Measurements from ENCODE around the gene GADD45B.
"Not testable (repeated sequence)": the region's sequence is repeated elsewhere in the genome, so short reads cannot be mapped to it uniquely, and the experiment has no call there.

GADD45B gene

DNA sequence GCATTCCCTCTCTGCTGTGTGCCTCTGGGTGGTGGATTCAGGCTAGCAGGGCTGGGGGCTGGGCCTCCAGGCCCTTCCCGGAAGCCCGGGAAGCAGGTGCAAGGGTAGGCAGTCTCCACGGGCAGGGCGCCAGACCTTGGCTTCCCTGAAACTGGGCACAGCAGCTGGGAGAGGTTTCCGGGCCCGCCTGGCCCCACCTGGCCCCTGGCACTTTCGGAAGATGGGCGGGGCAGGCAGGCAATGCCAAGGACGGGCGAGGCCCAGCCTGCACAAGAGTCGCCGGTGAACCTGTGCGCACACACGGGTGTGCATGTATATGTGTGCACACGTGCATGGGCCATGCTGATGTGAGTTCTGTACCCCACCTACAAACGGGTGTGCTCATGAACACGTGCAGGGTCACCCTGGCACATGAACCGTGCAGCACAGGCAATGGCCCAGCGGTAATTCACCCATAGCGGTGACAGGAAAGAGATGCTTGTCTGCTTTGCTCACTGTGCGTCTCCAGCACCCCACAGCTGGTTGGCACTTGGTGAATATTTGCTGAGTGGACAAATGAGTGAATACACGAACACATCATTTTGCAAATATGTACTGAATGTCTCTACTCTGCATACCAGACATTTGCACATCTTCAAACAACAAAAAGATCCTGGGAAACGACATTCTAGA, 15.3 kb downstream of the GADD45B start:
- H3K9me3 Mint-ChIP-seq, result no peaks in the 10 kb centered on the region
- peaks cover 13 to 20% of the 10 kb centered on the region in 2 donors for H3K4me1 Mint-ChIP-seq (ENCODE audit: low read depth in 2 of 2)
- peaks cover 21 to 53% of the 10 kb centered on the region in 2 donors for H3K27me3 Mint-ChIP-seq
- H3K27ac Mint-ChIP-seq, result no peak overlapping the region
- no peak overlapping the region for H3K4me3 Mint-ChIP-seq
- no peak for DNase-seq
- peaks cover 3% of the 10 kb centered on the region for H3K36me3 Mint-ChIP-seq (ENCODE audit: insufficient read depth)
- no peak for ATAC-seq (replicated peaks)

DNA sequence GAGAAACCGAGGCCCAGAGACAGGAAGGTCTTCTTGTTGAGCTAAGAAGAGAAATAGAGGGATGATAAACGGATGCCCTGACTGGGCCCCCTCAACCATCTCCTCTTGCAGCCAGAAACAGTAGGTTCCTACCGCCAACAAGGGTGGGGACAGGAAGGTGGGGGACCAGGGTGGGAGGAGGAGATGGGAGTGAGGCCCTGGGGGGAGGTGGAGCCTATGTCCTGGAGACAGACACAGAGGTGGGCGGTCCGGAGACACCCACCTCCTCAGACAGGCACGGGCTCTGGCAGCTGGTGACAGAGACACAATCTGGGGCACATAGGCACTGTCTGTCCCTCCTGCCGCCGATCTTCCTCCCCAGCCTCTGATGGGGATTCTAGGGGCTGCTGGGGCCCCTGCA, 16.9 kb downstream of the GADD45B start:
- Mint-ChIP-seq H3K27me3 (peaks cover 21 to 53% of the 10 kb centered on the region in 2 donors), H3K27ac (no peak overlapping the region), H3K4me3 (peak overlapping the region; percentile 31 to 52), H3K4me1 (ENCODE audit: low read depth in 2 of 2) (peaks cover 15 to 20% of the 10 kb centered on the region in 2 donors), H3K36me3 (ENCODE audit: insufficient read depth) (peaks cover 3% of the 10 kb centered on the region), H3K9me3 (no peaks in the 10 kb centered on the region)
- ATAC-seq (replicated peaks), result no peak
- no peak for DNase-seq

DNA sequence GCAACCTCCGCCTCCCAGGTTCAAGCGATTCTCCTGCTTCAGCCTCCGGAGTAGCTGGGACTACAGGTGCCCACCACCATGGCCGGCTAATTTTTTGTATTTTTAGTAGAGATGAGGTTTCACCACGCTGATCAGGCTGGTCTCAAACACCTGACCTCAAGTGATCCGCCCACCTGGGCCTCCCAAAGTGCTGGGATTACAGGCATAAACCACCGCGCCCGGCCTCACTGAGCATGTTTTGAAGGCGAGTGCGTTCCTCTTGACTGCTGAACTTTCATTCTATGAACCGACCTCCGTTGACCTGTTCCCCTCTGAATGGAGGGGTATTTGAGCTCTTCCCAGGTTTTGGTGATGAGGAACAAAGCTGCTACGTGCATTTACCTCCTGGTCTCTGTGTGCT, 17.5 kb downstream of the GADD45B start:
- ATAC-seq (replicated peaks); H3K36me3 Mint-ChIP-seq (ENCODE audit: insufficient read depth); H3K9me3 Mint-ChIP-seq; H3K27ac Mint-ChIP-seq; DNase-seq: not testable (repeated sequence)
- Mint-ChIP-seq H3K4me3 (peak overlapping the region; percentile 73 to 76), H3K4me1 (ENCODE audit: low read depth in 2 of 2) (peaks cover 15 to 20% of the 10 kb centered on the region in 2 donors), H3K27me3 (peaks cover 21 to 53% of the 10 kb centered on the region in 2 donors)

DNA sequence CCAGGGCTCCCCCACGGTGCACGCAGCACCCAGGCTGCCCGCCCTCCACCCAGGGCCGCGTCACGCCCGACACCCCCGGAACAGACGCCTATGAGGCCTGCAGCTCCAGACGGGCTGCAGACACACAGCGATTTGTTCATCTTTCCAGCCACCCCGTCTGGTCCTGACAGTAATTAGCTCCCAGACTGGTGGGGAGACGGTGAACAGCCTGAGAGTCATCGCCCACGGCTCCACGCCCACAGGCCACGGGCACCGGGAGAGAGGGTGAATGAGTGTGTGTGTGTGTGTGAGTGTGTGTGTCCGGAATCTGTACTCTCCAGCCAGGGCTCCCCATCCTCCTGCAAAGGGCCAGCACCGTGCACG, 18.1 kb downstream of the GADD45B start:
- DNase-seq, result no peak
- ATAC-seq (replicated peaks), result no peak

DNA sequence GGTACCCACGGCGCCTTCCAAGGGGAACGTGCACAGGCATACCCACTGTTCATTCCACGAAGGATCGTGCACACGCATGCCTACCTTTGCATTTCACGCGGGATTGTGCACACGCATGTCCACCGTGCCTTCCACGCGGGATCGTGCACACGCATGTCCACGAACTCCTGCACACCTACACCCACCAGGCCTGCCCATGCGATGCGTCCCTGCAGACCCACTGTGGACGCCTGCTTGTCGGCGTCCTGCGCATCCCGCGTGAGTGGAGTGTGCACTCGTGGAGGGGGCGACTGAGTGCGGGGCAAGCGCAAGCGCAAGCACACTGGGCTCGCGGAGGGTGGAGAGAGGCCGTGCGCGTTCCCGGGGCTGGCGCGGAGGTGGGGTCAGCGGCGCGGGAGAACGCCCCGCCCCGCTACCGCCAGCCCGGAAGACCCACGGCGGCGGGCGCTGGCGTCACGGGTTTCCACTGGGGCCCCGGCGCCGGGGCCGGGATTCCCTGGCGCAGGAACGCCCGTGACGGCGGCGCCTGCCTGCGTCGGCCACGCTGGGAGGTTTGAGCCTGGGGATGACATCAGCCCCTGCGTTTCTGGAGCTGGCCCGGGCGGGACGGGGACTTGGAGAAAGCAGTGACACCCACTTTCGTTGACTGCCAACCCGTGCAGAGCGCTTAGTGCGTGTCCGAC, 18.7 kb downstream of the GADD45B start:
- Mint-ChIP-seq H3K27me3 (peaks cover 18 to 48% of the 10 kb centered on the region in 2 donors), H3K27ac (no peak overlapping the region), H3K4me1 (ENCODE audit: low read depth in 2 of 2) (peaks cover 12 to 18% of the 10 kb centered on the region in 2 donors), H3K4me3 (peak overlapping the region; percentile 73 to 76), H3K9me3 (no peaks in the 10 kb centered on the region), H3K36me3 (ENCODE audit: insufficient read depth) (peaks cover 3% of the 10 kb centered on the region)
- DNase-seq, result peak; percentile 21 to 25 (median 23)
- peak; percentile 77 for ATAC-seq (replicated peaks)

More for the DNA sequence above, 18.1 kb downstream of the GADD45B start:
- Mint-ChIP-seq H3K27me3 (peaks cover 21 to 53% of the 10 kb centered on the region in 2 donors), H3K27ac (no peak overlapping the region), H3K4me1 (ENCODE audit: low read depth in 2 of 2) (peaks cover 15 to 20% of the 10 kb centered on the region in 2 donors), H3K36me3 (ENCODE audit: insufficient read depth) (peaks cover 3% of the 10 kb centered on the region), H3K9me3 (no peaks in the 10 kb centered on the region), H3K4me3 (peak overlapping the region; percentile 73 to 76)

DNA sequence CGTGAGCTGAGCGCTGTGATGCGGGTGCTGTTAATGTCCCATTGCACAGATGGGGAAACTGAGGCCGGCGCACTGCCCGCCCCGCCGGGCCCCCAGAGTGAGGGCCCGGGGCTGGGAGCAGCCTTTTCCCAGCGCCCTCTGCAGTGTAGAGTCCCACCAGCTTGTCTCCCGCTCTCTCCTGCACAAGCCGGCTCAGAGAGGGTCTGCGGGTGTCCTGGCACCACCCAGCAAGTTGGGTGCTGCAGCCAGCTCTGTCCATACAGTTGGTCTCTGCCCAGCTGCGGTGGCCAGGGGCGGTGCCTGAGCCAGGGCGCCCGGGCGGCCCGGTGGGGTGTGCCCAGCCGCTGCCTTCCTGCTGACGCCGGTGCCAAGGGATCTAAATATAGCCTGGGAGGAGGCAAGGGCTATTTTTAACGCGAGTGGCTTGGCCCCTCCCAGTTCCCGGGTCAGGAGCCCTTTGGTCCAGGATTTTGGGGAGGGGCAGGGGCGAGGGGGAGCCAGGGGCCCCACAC, 19.3 kb downstream of the GADD45B start:
- Mint-ChIP-seq H3K4me3 (peak overlapping the region; percentile 73 to 76), H3K36me3 (ENCODE audit: insufficient read depth) (no peaks in the 10 kb centered on the region), H3K4me1 (ENCODE audit: low read depth in 2 of 2) (peaks cover 9 to 14% of the 10 kb centered on the region in 2 donors), H3K9me3 (no peaks in the 10 kb centered on the region), H3K27me3 (peaks cover 14 to 42% of the 10 kb centered on the region in 2 donors), H3K27ac (no peak overlapping the region)
- DNase-seq (no peak), ATAC-seq (replicated peaks) (peak; percentile 54)

DNA sequence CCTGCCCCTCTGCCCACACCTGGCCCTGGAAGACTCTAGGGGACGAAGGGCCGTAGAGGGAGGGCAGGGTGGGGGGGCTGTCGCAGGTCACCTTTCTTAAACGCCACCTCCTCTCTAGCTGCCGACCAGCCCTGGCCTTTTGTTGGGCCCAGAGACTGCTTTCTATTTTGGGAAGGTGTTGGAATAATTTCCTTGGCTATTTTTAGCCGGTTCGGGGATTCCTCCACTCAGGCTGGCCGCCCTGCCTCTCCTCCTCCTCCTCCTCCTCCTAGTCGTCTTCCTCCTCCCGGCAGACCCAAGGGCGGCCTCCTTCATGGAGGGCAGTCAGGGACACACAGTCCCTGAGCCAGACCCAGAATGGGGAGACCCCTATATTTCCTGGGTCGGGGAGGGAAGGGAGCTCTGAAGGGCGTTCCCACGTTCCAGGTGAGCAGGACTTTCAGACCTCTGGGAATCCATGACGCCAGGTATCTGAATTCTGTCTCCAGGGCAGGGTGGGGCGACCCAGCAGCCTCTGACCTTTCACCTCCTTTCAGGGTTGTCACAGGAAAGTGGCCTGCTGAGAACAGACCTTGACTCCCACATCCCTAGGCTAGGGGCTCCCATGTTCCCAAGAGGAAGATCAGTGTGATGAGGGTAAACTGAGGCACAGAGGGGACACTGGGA, 19.9 kb downstream of the GADD45B start:
- H3K36me3 Mint-ChIP-seq (ENCODE audit: insufficient read depth), result no peaks in the 10 kb centered on the region
- peaks cover 9 to 14% of the 10 kb centered on the region in 2 donors for H3K4me1 Mint-ChIP-seq (ENCODE audit: low read depth in 2 of 2)
- ATAC-seq (replicated peaks) (no peak), DNase-seq (no peak)
- H3K9me3 Mint-ChIP-seq, result no peaks in the 10 kb centered on the region
- peak overlapping the region; percentile 70 to 73 for H3K4me3 Mint-ChIP-seq
- peak overlapping the region in 1 of 2 donors; percentile 57 for H3K27ac Mint-ChIP-seq
- peaks cover 11 to 36% of the 10 kb centered on the region in 2 donors for H3K27me3 Mint-ChIP-seq

DNA sequence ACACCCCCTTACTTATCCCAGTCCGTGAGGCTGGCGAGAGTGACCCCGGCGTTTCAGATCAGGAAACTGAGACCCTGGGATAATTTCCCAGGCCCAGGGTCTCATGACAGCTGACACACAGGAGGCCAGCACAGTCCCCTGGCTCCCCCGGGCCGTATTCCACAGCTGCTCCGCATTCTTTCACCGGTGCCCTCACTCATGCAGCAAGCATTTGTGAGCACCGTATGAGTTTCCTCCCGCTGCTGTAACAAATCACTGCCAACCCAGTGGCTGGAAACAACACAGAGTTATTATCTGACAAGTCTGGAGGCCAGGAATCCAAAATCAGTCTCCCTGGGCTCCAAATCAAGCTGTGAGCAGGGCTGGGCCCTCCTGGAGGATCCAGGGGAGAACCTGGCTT, 21.3 kb downstream of the GADD45B start:
- Mint-ChIP-seq H3K27ac (no peak overlapping the region), H3K36me3 (ENCODE audit: insufficient read depth) (no peaks in the 10 kb centered on the region), H3K4me3 (no peak overlapping the region), H3K27me3 (peaks cover 6 to 22% of the 10 kb centered on the region in 2 donors), H3K4me1 (ENCODE audit: low read depth in 2 of 2) (peaks cover 9 to 14% of the 10 kb centered on the region in 2 donors), H3K9me3 (no peaks in the 10 kb centered on the region)
- ATAC-seq (replicated peaks), result no peak
- no peak for DNase-seq

DNA sequence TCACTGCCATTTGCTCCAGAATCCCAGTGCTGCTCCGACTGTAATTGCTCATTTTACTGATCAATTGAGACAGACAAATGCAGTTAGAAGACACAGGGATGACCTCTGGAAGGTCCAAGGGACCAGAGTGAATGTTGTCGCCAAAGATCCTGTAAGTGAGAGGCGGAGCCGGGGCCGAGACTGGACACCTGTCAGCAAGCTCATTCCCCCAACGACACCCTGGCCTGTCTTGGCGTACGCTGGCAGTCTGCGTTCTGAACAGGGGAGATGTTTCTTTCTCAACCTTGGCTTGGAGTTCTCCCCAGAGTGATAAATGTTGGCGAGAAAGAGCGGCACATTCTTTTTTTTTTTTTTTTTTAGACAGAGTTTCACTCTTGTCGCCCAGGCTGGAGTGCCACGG, 24.2 kb downstream of the GADD45B start:
- no peak for ATAC-seq (replicated peaks)
- peaks cover 12% of the 10 kb centered on the region for H3K36me3 Mint-ChIP-seq (ENCODE audit: insufficient read depth)
- peaks cover 18 to 24% of the 10 kb centered on the region in 2 donors for H3K4me1 Mint-ChIP-seq (ENCODE audit: low read depth in 2 of 2)
- DNase-seq, result no peak
- H3K9me3 Mint-ChIP-seq, result no peaks in the 10 kb centered on the region
- no peak overlapping the region for H3K27ac Mint-ChIP-seq
- H3K4me3 Mint-ChIP-seq, result no peak overlapping the region
- no peaks in the 10 kb centered on the region for H3K27me3 Mint-ChIP-seq

DNA sequence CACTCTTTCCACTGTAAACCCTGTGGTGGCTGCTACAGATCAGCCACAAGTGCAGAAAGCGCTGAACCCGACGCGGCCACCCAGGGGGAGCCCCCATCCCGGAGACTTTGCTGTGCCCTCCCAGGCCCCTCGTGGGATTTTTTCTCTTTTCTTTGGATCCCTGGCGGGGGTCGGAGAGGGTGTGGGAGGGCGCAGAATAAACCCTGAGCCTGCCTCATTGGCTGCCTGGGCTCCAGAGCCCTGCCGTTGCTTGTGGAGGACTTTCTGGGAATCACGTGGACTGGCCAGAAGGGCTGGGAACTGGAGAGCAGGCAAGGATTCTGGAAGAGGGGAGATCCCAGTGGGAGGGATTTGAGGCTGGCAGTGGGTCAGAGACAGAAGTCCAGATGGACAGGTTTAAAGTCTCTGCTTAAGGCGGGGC, 24.9 kb downstream of the GADD45B start:
- H3K27me3 Mint-ChIP-seq, result no peaks in the 10 kb centered on the region
- H3K36me3 Mint-ChIP-seq (ENCODE audit: insufficient read depth), result peaks cover 12% of the 10 kb centered on the region
- H3K27ac Mint-ChIP-seq, result no peak overlapping the region
- no peak for ATAC-seq (replicated peaks)
- no peak for DNase-seq
- H3K4me3 Mint-ChIP-seq, result no peak overlapping the region
- H3K4me1 Mint-ChIP-seq (ENCODE audit: low read depth in 2 of 2), result peaks cover 17 to 21% of the 10 kb centered on the region in 2 donors
- no peaks in the 10 kb centered on the region for H3K9me3 Mint-ChIP-seq

DNA sequence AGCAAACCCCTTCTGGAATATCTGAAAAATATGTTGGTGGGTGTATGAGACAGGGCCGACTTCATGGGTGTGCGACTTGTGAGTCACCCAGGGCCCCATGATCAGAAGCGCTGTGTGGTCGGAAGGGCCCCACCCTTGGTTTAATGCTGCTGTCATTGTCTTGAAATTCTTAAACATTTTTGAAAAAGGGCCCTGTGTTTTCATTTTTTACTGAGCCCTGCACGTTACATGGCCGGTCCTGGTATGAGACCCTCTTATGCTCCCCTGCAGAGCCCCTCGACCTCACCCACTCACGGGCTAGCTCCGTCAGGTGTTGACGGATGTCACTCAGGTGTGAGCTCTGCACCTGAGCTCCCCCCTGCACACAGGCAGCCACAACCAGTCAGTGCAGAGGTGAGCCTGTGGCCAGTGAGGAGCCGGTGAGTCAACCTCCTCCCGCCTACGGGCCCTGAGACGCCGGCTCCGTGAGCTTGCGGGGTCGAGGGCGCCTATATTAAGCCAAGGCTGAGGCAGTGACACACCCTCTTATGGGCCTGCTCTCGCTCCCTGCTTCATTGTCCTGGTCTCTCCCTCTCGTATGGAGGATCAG, 27.7 kb downstream of the GADD45B start:
- no peaks in the 10 kb centered on the region for H3K27me3 Mint-ChIP-seq
- peaks cover 22% of the 10 kb centered on the region in 2 donors for H3K4me1 Mint-ChIP-seq (ENCODE audit: low read depth in 2 of 2)
- ATAC-seq (replicated peaks) (peak; percentile 89), DNase-seq (peak; percentile 58 to 63 (median 60))
- peaks cover 12% of the 10 kb centered on the region for H3K36me3 Mint-ChIP-seq (ENCODE audit: insufficient read depth)
- H3K27ac Mint-ChIP-seq, result peak overlapping the region; percentile 94 to 97
- H3K9me3 Mint-ChIP-seq, result no peaks in the 10 kb centered on the region
- peak overlapping the region; percentile 74 to 77 for H3K4me3 Mint-ChIP-seq

DNA sequence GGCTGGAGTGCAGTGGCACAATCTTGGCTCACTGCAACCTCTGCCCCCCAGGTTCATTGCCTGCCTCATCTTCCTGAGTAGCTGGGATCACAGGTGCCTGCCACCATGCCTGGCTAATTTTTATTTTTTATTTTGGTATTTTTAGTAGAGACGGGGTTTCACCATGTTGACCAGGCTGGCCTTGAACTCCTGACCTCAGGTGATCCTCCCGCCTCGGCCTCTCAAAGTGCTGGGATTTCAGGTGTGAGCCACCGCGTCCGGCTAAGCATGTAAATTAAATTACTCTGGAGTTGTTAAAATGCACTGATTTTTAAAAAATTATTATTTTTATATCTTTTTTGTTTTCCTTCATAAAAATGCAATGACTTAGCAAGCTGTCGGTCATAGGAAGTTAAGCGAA, 30.7 kb downstream of the GADD45B start:
- Mint-ChIP-seq H3K4me1 (ENCODE audit: low read depth in 2 of 2) (peaks cover 22% of the 10 kb centered on the region in 2 donors), H3K27ac (peak overlapping the region in 1 of 2 donors; percentile 31), H3K36me3 (ENCODE audit: insufficient read depth) (peaks cover 12% of the 10 kb centered on the region)
- not testable (repeated sequence) for H3K9me3 Mint-ChIP-seq; H3K27me3 Mint-ChIP-seq; ATAC-seq (replicated peaks); DNase-seq; H3K4me3 Mint-ChIP-seq

DNA sequence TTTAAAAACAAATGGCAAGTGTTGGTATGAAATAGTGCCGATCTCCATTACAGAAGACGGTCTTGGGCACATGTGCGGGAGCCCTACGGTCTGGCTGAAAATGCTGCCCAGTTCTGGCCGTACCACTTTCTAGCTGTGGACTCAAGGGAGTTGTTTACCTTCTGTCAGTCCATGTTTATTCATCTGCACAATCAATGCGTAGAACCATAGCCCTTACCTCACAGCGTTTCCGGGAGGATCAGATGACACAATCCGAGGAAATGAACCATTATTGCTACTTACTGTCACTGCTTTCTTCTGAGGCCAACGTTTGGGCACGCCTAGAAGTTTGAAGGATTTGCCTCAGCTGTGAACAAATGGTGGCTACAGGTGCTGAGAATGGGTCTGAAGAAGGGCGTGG, 31.2 kb downstream of the GADD45B start:
- Mint-ChIP-seq H3K27ac (peak overlapping the region in 1 of 2 donors; percentile 31), H3K9me3 (no peaks in the 10 kb centered on the region), H3K4me1 (ENCODE audit: low read depth in 2 of 2) (peaks cover 22% of the 10 kb centered on the region in 2 donors), H3K36me3 (ENCODE audit: insufficient read depth) (peaks cover 12% of the 10 kb centered on the region), H3K27me3 (peaks cover 0 to 4% of the 10 kb centered on the region in 2 donors), H3K4me3 (no peak overlapping the region)
- DNase-seq, result peak in 1 of 3 experiments; percentile 16
- peak; percentile 13 for ATAC-seq (replicated peaks)

Data from effector memory CD8-positive, alpha-beta T cell (primary cell).